ENCODE measurements around the gene GLA. TPM values are rescaled to one million over a fixed set of nuclear protein-coding genes. Genes with fewer than 3 reads are reported as not detected.

Gene GLA
- total RNA-seq, 1 experiment from 2014 or later = 41.9 TPM

- Histone ChIP-seq H2AK5ac (ENCODE audit: insufficient read length, low read length) (no peak overlapping the region), H2BK20ac (ENCODE audit: low read depth, low read length, poor library complexity, severe bottlenecking) (no peak overlapping the region), H3K9ac (ENCODE audit: extremely low read depth, insufficient read length, low read length) (no peak overlapping the region), H3K79me2 (ENCODE audit: insufficient read depth, low read length) (no peaks in the 10 kb centered on the region), H4K8ac (replicated peaks; ENCODE audit: insufficient read length, low read depth, low read length) (no peak overlapping the region), H3T11ph (ENCODE audit: low read length) (no peak overlapping the region), H3K27me3 (ENCODE audit: insufficient read depth, low read length) (no peaks in the 10 kb centered on the region), H3K14ac (ENCODE audit: insufficient read depth, low read length) (no peak overlapping the region), H3K23ac (ENCODE audit: insufficient read length, low read depth, low read length) (no peak overlapping the region), H3K23me2 (ENCODE audit: insufficient read length, low read depth, low read length, poor library complexity, severe bottlenecking) (no peaks in the 10 kb centered on the region), H3K18ac (ENCODE audit: insufficient read length, low read depth, low read length) (no peak overlapping the region), H3K79me1 (ENCODE audit: insufficient read depth, low read depth, low read length, poor library complexity, severe bottlenecking) (no peaks in the 10 kb centered on the region), H3K56ac (ENCODE audit: insufficient read length, low read depth, low read length) (no peak overlapping the region), H2BK120ac (ENCODE audit: low read depth, low read length, poor library complexity, severe bottlenecking) (no peak overlapping the region), H3K4me1 (ENCODE audit: insufficient read depth, low read length) (no peaks in the 10 kb centered on the region), H4K20me1 (ENCODE audit: control insufficient read depth, insufficient read depth, insufficient read length) (no peaks in the 10 kb centered on the region), H3K4me2 (ENCODE audit: insufficient read depth, insufficient read length, low read length) (no peak overlapping the region), H3K9me3 (ENCODE audit: control insufficient read depth, low read depth, low read length) (peaks cover 54% of the 10 kb centered on the region), H2AFZ (ENCODE audit: low read length) (no peak overlapping the region), H4K5ac (ENCODE audit: insufficient read length, low read depth, low read length) (no peak overlapping the region), H3K4ac (ENCODE audit: low read depth, low read length) (no peak overlapping the region), H3K27ac (ENCODE audit: insufficient read length, low read depth, low read length) (no peak overlapping the region), H2BK12ac (ENCODE audit: insufficient read length, low read depth, low read length) (no peak overlapping the region), H4K91ac (ENCODE audit: insufficient read length, low read depth, low read length) (no peak overlapping the region), H2BK5ac (ENCODE audit: insufficient read length, low read length) (no peak overlapping the region), H2BK15ac (ENCODE audit: low read depth, low read length) (no peak overlapping the region)
- peaks cover 0 to 4% (median 0%) of the 10 kb centered on the region in 3 experiments; a peak in 2 of 7 replicates for H3K36me3 Mint-ChIP-seq (ENCODE audit: insufficient read depth in 1 of 3, low read depth in 3 of 3)
- H3K27me3 Mint-ChIP-seq (ENCODE audit: low read depth) = peaks cover 5% of the 10 kb centered on the region; the same call in 1 of the 2 replicates
- H3K4me1 Mint-ChIP-seq = no peaks in the 10 kb centered on the region
- no peak overlapping the region for H3K4me3 Mint-ChIP-seq
- peaks cover 64 to 75% of the 10 kb centered on the region in 2 experiments for H3K9me3 Mint-ChIP-seq
- DNase-seq = no peak
- TF ChIP-seq CTCF (conservative IDR thresholded peaks at IDR 0.05) = no peak
- no peak overlapping the region for H3K27ac Mint-ChIP-seq
Measured at GRCh38 chrX:101362757-101363156, 45.0 kb downstream of the GLA start.

All from H9 (cell line).